ENCODE measurements around the gene SHCBP1L. TPM values are rescaled to one million over a fixed set of nuclear protein-coding genes. Genes with fewer than 3 reads are reported as not detected.

The SHCBP1L gene
- polyA plus RNA-seq, 1 donor from 2014 or later = not detected

- TF ChIP-seq RAD21 (conservative IDR thresholded peaks at IDR 0.05) (no peak), TAF1 (IDR thresholded peaks at IDR 0.05; ENCODE audit: low read depth) (no peak), EZH2 (IDR thresholded peaks at IDR 0.05; ENCODE audit: borderline replicate concordance, insufficient read depth, low read length, poor library complexity, severe bottlenecking) (no peak), CTCF (IDR thresholded peaks at IDR 0.05; ENCODE audit: poor library complexity, severe bottlenecking) (no peak), REST (IDR thresholded peaks at IDR 0.05; ENCODE audit: borderline replicate concordance) (no peak), MXI1 (conservative IDR thresholded peaks at IDR 0.05; ENCODE audit: poor library complexity, severe bottlenecking) (no peak), POLR2AphosphoS5 (IDR thresholded peaks at IDR 0.05) (no peak), SMC3 (conservative IDR thresholded peaks at IDR 0.05; ENCODE audit: poor library complexity) (no peak), EP300 (conservative IDR thresholded peaks at IDR 0.05; ENCODE audit: poor library complexity, severe bottlenecking) (no peak)
- Histone ChIP-seq H3K4me2 (ENCODE audit: low read length) (no peak overlapping the region), H3K27me3 (ENCODE audit: insufficient read depth, low read depth, low read length) (no peaks in the 10 kb centered on the region), H4K20me1 (ENCODE audit: insufficient read depth) (no peaks in the 10 kb centered on the region), H3K79me2 (replicated peaks; ENCODE audit: insufficient read depth, low read length) (no peaks in the 10 kb centered on the region), H2AFZ (ENCODE audit: low read depth, low read length) (no peak overlapping the region), H3K27ac (ENCODE audit: low read length) (no peak overlapping the region), H3K9me3 (ENCODE audit: low read length) (no peaks in the 10 kb centered on the region), H3K9ac (ENCODE audit: low read length) (no peak overlapping the region), H3K36me3 (ENCODE audit: insufficient read depth, low read length) (peaks cover 5% of the 10 kb centered on the region), H3K4me3 (ENCODE audit: low read length) (no peak overlapping the region), H3F3A (ENCODE audit: insufficient read depth, low read length, poor library complexity, severe bottlenecking) (no peaks in the 10 kb centered on the region), H3K9me2 (ENCODE audit: insufficient read depth, low read length) (no peaks in the 10 kb centered on the region)
Observed at GRCh38 chr1:182889997-182890396, 63.0 kb downstream of the SHCBP1L start.

- H3K27me3 ChIP-seq (ENCODE audit: insufficient read depth, low read depth, low read length) = no peaks in the 10 kb centered on the region
- H3K9me2 ChIP-seq (ENCODE audit: insufficient read depth, low read length) = no peaks in the 10 kb centered on the region
- H4K20me1 ChIP-seq (ENCODE audit: insufficient read depth) = no peaks in the 10 kb centered on the region
- no peak overlapping the region for H2AFZ ChIP-seq (ENCODE audit: low read depth, low read length)
- H3F3A ChIP-seq (ENCODE audit: insufficient read depth, low read length, poor library complexity, severe bottlenecking) = no peaks in the 10 kb centered on the region
- peaks cover 5% of the 10 kb centered on the region for H3K36me3 ChIP-seq (ENCODE audit: insufficient read depth, low read length)
- no peak overlapping the region for H3K4me3 ChIP-seq (ENCODE audit: low read length)
- TF ChIP-seq TAF1 (IDR thresholded peaks at IDR 0.05; ENCODE audit: low read depth) (no peak), RAD21 (conservative IDR thresholded peaks at IDR 0.05) (no peak), SMC3 (conservative IDR thresholded peaks at IDR 0.05; ENCODE audit: poor library complexity) (no peak), POLR2AphosphoS5 (IDR thresholded peaks at IDR 0.05) (no peak), MXI1 (conservative IDR thresholded peaks at IDR 0.05; ENCODE audit: poor library complexity, severe bottlenecking) (no peak), EZH2 (IDR thresholded peaks at IDR 0.05; ENCODE audit: borderline replicate concordance, insufficient read depth, low read length, poor library complexity, severe bottlenecking) (no peak), CTCF (IDR thresholded peaks at IDR 0.05; ENCODE audit: poor library complexity, severe bottlenecking) (no peak), EP300 (conservative IDR thresholded peaks at IDR 0.05; ENCODE audit: poor library complexity, severe bottlenecking) (no peak), REST (IDR thresholded peaks at IDR 0.05; ENCODE audit: borderline replicate concordance) (no peak)
- no peaks in the 10 kb centered on the region for H3K79me2 ChIP-seq (replicated peaks; ENCODE audit: insufficient read depth, low read length)
- no peak overlapping the region for H3K4me2 ChIP-seq (ENCODE audit: low read length)
- H3K27ac ChIP-seq (ENCODE audit: low read length) = no peak overlapping the region
- H3K9ac ChIP-seq (ENCODE audit: low read length) = no peak overlapping the region
- H3K9me3 ChIP-seq (ENCODE audit: low read length) = no peaks in the 10 kb centered on the region
Observed at GRCh38 chr1:182888736-182889531, 64.0 kb downstream of the SHCBP1L start.

Data from neural cell (in vitro differentiated cells).